GM19455 (cell line): ENCODE results near the gene SEPTIN6.
"Not testable (repeated sequence)": the region's sequence is repeated elsewhere in the genome, so short reads cannot be mapped to it uniquely, and the experiment has no call there.

ENCODE experiments used
- ATAC-seq: cut with Tn5 transposase; IDR thresholded peaks from one replicate; pipeline ENCODE4 v1.9.1; 2021; ENCODE audit not compliant: unreplicated experiment

Gene SEPTIN6

DNA sequence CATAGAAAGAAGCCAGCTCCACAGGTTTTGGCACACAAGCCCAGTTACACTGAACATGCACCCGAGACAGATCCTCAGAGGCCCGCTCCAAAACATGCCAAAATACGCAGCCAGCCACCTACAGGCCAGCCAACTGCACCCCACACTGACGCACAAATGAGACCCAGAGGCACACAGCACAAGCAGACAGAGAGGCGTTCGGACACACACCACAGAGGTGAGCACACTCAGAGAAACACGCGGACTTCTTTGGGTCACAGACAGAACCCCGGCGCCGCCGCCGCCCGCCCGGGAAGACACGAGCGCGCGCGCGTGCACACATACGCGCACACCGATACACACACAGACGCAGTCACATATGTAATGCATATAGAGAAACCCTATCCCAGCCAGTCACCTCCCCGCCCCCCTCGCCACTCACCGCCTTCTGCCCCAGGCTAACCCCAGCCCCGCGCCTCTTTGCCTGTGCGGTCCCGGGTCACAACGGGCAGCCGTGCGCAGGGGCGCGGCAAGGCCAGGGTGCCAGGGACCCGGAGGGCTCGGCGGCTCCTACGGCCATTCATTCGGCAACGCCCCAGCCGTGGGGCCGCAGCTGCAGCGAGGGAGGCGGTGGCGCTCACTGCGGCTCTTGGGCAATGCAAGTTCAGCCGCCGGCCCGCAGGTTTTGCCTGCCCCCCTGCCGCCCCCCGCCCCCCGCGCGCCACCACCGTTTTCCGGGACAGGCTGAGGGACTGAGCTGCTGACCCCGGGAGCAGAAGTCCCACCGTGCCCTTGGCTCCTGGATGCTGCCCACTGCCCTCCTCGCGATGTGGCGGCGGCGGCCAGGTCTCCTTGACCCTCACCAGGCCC is 553 bp downstream of the SEPTIN6 start:
- no peak for ATAC-seq

DNA sequence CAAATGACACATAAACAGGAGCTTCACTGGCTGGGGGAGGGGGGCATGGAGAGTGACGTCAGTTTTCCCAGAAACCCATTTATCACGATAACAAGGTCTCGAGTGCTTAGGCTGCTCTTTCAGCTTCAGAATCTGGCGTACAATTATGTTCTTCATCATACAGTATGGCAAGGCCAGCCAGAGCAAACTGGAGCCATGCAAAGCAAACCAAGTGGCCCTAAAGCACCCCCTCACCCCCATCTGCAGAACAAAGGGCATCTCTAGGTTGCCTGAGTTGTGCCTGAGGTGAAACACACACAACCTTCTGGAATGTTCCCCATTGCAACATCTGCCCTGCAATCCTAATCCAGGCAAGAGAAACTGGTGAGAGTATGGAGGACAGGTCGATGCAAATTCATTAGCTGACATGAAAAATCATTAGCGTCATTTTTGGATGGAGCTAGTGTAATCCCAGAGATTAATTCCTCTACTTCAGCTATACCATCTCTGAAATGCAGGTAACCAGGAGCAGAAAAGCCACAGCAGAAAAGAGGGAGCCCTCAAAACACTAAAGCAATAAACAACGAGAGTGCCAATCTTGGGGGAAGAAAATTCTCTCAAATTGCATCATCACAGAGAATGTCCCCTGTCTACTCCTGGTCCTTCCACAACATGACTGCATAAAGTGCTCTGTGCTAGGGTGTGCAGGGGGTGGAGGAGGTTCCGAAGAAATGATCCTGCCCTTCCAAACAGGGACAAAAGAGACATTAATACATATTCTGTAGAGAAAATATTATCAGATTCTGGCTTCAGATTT is 1.8 kb downstream of the SEPTIN6 start:
- no peak for ATAC-seq

DNA sequence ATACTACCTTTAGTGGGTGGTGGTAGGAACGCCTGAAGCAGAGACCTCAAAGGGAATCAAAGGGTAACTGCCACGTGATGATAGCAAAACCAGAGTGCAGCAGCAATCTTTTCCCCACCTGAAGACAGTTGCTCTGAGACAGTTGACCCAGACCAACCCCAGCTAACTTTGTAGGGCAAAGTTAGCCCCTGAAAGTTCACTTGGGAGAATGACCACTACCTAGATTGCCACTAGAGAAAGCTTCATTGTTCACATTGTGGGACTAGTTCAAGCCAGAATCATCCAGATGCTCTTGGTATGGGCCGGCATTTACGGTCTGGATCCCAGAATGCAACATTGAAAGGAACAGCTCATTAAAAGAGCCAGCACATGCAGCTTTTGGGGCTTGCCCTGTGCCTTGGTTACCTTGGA is 4.1 kb downstream of the SEPTIN6 start:
- no peak for ATAC-seq

DNA sequence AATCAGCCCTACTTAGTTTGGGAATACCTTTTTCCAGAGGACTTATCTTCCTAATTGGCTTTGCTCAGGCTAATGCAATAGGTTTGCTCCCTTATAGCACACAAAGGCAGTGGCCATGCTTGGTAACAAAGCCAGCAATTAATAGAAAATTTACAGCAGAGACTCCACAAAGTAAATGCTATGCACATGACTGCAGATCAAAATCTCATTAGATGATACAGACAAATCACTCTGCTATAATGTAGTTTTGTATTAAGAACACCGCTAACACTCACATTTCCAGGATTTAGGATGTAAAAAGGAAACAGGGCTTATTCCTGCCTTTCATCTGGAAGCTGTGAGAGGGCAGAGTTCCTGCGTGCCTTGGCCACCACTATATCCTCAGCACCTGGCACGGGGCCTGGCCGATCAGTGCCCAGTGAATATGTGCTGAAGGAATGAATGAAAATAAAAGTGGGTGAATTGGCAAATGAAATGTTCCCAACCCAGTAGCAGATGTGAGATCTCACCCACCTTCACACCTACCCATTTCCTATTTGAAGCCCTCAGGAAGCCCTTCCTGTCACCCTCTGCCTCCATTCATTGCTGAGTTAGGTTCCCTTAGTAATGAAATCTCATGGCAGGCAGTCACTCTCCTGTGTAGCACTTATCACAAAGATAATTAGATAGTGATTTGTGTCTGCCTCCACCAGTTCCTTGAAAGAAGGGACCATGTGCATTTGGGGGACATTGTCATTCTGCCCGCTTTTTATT is 5.1 kb downstream of the SEPTIN6 start:
- ATAC-seq = no peak

DNA sequence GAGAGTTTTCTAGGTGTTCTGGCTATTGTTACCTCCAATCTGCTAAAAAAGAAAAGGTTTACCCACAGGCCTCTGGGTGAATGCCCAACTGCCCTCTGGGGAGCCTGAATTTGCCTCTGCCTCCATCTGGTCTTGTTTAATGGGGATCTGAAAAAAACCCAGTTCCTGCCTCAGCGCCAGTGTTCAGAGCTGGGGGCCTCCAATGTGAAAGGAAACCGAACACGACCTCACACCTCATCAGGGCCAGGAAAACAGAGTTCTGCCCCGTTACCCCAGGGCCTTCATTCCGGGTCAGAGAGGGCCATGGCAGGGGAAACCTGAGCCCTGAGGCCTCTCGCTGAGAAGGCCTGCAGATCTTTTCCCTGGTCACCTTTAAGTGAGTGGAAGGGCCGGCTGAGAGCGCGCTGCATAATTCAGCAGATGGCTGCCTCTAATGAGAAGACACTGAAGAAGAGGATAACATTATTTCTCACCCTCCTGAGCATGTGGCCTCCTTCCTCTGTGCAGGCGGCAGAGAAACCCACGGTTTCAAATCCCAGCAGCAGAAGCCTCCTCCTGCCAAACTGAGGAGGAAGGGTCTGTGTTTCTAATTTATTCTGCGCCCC is 6.8 kb downstream of the SEPTIN6 start:
- no peak for ATAC-seq

DNA sequence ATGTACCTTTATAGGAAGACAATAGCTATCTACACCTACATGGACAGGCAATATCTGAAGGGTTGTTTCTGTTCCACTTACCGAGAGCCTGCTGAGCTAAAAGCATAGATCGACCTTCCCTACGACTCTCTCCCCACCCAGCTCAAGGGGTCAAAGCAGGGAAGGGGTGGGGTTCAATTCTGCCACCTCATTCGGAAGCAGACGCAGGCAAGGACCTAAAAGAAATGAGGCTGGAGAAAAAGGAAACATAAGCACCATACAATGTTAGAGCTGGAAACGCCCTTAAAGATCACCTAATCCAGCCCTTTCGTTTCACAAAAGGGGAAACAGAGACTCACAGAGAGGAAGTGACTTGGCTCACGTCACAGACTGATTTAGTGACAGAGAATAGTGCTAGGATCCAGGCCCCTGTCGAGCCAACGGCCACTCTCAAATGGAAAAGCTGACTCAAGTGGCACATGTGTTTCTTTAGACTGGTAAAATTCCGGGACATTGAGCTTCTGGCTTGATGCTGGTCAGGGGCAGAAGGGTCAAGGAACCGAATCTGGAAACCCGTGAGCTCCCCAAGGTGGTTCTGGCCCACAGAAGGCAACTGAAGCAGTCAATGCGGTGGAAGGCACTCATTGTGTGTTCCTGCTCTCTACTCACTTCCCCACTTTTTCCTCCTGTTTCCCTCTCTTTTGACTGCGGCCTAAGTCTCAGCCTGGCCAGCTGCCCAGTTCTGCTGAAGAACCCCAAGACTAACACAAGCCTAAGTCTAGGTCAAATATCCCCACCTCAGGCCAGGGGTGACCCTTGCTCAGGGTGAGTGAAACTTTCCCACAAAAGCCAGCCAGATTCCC is 7.5 kb downstream of the SEPTIN6 start:
- ATAC-seq = no peak

DNA sequence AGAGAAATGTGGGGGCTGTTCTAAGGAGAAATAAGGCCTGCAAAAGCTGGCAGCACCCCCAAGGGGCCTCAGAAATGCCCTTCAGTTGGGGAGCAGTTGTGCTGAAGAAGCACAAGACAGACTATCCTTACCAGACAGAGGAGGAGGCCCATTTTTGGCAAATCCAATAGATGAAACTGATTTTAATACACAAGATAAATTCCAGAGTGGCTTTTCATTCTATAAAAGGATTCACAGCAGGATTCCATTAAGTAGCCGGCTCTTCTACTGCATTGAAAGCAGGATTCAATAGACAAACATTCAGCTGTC is 8.1 kb downstream of the SEPTIN6 start:
- no peak for ATAC-seq

DNA sequence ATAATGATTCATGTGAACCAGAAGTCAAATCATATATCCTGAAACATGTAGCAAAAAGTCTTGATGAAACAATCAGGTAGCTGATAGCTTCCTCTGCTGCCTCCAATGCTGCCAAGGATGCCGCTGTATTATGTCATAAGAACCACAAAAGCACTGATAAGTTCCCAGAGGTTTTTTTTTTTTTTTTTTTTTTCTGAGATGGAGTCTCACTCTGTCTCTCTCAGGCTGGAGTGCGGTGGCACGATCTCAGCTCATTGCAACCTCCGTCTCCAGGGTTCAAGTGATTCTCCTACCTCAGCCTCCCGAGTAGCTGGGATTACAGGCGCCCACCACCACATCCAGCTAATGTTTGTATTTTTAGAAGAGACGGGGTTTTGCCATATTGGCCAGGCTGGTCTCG is 8.7 kb downstream of the SEPTIN6 start:
- ATAC-seq = not testable (repeated sequence)

DNA sequence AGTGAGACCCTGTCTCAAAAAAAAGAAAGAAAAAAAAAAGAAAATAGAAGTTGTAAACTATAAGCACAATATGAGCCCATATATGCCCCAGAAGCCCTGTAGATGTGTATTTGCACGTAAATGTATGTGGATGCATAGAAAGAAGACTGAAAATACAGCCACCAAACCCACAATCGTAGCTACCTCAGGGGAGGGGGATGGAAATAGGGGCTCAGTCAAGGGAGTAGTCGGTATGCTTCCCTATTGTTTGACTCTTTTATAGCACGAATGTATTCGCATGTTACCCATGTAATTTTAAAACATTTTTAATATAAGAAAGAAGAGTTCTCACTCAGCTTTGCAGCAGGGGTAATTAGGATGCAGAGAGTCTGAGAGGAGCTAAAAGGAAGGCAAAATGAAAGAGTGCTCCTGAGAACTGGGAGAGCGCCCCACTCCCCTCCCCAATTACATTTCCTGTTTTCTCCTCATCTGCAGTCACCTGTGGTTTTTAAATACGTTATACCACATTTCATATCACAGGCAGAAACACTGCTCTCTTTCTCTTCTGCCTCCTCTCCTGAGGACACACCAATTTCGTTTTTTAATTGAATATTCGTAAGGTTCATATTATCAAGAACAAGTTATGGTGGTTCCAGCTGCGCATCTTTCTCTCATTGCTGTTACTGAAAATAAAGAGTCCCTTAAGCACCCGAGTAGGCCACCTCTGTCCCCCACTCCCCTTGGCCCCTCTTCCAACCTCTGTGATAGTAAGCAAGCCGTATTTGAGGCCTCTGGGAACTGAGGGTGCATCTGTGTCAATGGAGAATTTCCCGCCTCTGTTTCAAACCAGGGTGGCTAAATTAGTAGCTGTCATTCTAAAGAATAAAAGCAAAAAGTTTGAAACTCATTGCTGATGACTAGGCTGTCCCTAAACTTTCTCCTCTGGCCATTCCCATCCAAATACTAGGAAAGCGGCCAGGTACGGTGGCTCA is 10.7 kb downstream of the SEPTIN6 start:
- peak; percentile 35 for ATAC-seq

DNA sequence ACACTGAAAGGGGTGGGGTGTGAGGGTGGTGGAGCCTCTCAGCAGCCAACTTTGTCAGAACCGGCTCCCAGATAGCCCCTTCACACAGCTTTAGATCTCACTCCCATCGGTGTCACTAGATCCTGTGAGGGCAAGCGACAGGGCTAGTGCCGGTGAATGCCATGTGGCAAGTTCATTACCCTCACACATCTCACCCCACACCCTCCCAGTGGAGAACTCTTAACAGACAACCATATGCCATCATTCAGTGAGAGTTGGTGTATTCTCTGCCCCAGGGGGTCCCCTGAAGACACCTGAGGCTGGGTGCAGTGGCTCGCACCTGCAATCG is 15.3 kb downstream of the SEPTIN6 start:
- ATAC-seq = no peak

DNA sequence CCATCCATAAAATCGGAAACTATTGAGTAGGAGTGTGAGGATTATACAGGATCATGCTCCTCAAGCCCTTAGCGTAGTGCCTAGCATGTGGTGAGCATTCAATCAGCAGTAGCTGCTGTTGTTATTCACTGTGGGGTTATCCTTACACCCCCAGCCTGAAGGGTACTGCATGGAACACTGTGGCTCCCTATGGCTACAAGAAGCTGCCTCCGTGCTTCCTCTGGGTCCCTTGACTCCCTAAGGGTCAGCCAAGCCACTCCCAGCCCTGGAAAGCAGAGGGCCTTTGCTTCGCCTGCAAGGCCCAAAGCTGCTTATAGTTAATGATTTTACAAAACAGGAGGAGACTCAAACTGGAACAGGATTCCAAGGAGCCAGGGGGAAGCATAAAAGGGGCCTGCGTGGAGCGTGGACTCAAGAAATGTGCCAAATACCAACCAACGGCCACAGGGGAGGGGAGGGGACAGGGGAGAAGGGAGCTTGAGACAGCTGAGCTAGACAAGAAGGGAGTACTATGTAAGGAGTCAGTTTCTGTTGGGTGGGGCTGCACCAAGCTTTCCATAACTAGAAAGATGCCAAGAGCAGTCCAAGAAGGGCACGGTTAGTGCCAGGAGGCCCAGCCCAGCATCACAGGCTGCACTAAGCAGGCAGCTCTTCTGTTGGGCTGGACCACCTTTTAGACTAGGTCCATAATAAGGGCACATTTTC is 15.9 kb downstream of the SEPTIN6 start:
- ATAC-seq = no peak

DNA sequence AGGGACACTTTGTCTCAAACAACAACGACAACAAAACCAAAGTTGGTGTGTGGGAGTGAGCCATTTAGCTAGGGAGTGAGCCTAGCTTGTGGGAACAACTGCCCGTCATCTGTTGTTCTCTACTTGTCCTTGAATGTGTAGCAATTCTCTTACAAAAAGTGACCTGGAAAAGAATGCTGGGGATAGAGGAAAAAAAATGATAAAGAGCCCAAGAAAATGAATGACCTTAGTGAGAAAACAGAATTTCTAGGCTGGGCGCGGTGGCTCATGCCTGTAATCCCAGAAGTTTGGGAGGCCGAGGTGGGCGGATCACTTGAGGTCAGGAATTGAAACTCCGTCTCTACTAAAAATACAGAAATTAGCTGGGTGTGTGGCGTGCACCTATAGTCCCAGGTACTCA is 19.6 kb downstream of the SEPTIN6 start:
- ATAC-seq = no peak

DNA sequence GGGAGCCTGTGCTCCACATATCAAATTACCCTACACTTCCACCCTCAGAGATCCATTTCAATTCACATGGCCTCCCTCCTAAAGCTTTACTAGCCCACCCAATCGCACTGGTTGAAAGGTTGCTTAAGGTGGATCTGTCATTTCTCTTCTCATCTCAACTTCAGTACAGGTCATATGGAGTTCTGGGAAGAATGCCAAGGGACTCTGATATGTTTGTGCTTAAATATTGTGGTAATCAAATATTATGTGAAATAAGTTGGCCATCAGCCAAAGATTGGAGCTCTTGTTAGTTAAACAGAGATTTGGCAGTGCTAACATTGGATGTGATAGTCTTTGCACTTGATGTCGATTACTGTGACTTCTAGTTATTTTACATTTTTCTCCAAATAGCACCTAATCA is 20.5 kb downstream of the SEPTIN6 start:
- no peak for ATAC-seq

DNA sequence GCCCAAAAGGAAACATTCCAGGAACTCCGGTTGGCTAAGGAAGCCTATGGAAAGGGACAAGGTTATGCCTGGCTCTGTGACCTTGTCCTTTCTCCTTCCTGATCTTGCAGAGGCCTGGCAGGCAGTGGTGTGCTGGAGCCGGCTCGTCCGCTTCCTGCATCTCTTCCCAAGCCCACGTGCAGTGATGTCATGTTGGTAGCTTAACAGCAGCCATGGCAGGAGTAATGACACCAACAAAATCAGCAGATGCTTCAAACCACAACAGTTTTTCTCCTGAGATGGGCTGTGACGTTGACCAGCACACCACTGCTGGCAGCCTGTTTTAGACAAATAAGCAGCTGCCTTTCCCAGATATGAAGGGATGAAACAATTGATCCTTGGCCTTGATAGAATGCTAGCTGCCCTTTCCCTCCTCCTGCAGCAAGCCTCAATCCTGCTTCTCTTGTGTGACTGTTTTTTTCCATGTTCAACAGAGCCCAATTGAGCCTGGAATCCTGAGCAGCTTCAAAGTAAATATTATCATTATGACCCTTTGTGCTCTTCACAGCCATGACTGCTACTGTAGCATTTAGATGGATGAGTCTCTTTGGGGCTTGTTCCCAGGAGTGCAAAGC is 23.4 kb downstream of the SEPTIN6 start:
- ATAC-seq = no peak

DNA sequence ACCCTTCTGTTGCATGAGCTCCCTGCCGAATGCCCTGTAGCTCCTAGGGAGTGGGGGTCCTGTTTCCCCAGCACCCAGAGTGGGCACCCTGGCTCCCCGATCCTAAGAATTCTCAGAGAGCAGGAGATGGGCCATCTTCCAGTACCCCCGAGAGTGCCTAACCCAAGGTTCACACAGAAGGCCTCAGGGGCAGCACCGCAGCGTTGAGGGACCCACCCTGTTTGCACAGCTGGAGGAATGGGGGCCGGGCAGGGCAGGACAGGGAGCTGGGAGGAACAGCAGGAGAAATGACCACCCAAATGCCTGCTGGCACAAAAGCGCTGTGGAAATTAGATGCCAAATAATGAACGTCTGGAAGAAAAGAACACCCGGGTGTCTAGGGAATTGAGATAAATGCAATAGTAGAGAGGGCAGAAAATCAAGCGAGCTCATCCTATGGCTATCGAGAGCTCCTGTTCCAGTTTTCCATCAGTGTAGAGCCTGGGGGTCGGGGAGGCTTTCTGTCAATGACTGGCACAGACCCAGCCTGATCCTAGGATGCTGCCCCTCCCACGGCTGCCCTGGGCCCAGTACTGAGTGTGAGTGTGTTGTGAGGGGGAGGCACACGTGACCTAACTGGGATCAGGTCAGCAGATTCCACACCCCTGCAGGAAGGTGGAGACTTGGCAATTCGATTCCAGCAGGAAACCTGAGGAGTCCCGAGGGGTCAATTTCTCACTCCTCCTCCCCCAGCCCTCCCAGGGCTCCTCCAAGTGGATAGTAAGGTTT is 25.7 kb downstream of the SEPTIN6 start:
- ATAC-seq = no peak

DNA sequence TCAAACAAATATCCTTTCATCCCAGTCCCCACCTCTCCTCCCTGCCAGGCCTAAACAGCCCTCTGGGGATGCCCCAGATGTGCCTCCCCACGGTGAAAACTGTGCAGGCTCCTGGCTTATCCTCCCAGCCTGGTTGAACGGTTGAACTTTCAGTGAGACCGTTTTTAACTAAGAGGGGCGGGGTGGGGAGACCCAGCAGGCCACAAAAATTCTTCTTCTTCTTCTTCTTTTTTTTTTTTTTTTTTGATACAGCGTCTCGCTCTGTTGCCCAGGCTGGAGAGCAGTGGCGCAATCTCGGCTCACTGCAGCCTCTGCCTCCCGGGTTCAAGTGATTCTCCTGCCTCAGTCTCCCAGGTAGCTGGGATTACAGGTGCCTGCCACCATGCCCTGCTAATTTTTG is 28.1 kb downstream of the SEPTIN6 start:
- peak; percentile 54 for ATAC-seq

DNA sequence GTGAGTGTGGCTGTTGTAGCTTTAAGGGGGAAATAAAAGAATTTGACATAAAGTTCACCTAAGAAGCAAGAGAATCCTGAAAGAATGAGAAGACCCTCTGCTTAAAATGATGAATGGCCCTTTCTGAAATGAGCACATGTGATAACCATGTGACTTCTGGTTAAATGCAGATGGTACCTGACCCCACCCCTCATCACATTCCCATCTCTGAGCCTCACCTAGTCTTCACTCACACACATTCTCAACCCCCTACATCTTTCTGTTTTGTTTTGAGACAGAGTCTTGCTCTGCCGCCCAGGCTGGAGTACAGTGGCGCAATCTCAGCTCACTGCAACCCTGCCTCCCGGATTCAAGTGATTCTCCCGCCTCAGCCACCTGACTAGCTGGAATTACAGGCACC is 31.5 kb downstream of the SEPTIN6 start:
- ATAC-seq = no peak

DNA sequence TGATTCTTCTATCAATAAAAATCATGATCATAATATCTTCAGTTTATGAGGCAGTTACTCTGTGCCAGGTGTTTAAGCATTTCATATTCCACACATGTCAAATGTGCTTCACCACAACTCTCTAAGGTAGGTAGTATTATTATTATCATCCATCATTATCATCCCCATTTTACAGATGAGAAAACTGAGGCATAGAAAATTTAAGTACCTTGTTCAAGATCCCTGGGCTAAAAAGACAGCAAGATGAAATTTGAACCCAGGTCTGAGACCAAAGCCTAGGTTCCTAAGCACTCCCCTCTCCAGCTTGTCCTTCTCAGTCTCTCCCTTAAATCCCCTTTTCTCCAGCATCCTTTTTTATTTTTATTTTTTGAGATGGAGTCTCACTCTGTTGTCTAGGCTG is 33.4 kb downstream of the SEPTIN6 start:
- no peak for ATAC-seq
